A549 treated with Mapracorat at 1 μM for 4 hours (cell line): ENCODE data around the gene MARCHF3. TPM values are rescaled to one million over a fixed set of nuclear protein-coding genes. Genes with fewer than 3 reads are reported as not detected.

Source experiments
- total RNA-seq: library from RNA; stranded (reverse); fragments of 200-300 nt; extraction: Qiagen RNA extraction; gene quantifications from 5 replicates; pipeline ENCODE4 v1.2.3, GENCODE V29; 2022

Gene MARCHF3, protein sequence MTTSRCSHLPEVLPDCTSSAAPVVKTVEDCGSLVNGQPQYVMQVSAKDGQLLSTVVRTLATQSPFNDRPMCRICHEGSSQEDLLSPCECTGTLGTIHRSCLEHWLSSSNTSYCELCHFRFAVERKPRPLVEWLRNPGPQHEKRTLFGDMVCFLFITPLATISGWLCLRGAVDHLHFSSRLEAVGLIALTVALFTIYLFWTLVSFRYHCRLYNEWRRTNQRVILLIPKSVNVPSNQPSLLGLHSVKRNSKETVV
- total RNA-seq, result 0.77 to 2.0 TPM (median 1.3 TPM) in 5 replicates

DNA sequence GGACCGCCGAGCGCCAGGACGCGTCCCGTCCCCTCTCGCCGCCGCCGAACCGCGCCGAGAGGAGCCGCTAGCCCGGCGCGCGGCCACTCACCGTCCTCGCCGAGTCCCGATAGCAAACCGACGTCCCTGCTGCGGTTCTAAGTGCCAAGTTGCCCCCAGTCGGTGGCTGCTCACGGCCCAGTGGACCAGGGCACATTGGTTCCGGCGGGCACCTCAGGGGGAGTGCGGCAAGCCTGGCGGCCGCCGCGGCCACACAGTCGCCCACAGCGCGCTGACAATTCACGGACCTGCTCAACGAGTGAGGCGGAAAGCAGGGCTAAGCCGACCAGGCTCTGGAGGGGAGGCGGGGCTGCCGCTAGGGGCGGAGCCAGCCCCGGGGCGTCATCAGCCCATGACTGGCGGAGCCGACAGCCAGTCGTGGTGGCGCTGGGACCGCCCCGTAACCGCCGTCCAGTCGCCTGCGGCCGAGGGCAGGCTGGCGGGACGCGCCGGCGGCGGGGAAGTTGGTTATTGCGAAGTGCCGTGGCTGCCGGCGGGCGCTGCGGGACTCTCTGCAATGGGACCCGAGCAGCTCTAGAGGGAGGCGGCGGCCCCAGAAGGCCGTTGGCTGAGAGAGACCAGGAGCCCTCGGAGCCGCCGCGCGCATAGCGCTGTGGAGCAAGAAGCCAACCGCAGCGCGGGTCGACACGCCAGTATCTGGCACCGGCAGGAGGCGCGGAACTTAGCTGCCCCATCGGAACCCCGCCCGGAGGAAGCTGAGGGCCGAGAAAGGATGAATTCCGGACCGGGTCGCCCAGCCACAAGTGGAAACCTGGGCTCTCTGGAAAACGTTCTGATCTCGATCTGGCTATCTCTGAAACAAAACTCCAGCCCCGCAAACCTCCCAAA, at the start of gene MARCHF3:
TSS of gene MARCHF3 (minus strand) at position 300 of the 888 bp plus-strand sequence. CDS start 112,387 bp downstream, outside the sequence.

DNA sequence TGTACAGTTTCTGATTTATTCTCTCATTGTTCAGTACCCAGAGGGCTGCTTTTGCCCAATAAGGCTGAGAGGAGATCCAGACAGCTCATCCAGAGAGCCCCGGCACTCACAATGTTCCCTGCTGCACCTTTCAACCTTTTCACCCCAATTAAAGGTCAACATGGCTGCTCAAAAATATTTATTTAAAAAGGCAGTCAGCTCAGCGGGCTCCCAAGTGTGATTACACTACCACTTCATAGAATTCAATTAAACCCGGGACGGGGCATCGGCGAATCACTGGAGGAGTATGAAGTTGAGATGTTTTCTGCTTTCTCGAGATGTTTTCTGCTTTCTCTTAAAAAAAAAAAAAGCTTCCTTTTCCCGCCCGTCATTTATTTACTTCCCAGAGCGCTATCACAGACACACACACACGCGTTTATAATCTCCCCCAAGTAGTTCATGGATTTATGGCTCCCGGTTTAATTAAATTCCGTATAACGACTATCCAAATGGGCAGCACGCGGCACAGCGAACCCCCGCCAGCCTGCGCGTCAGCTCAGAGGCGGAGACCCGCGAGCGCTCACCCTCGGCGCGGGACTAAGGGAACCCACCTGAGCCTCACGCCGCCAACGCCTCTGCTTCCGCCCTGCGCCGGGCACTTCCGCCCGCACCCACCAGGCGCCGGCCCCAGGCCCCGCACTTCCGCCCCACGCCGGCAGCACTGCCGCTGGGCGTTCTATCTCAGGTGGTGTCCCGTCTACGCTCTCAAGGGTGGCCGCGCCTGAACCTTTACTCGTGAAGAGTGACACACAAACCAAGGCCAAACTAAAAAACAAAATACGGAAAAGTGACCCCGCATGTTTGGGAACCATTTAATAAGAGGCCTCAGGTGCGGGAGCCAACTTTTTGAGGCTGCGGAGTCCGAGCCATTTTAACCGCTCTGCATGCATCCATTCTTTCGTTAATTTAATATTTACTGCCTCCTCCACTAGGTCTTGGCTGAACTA, 42.8 kb upstream of the MARCHF3 start, which contains the start of gene C5orf63:
TSS of gene C5orf63 (minus strand) at position 642 of the 986 bp plus-strand sequence. CDS start 14,507 bp downstream, outside the sequence.

Other genes starting within 250 kb of the MARCHF3 start
- gene C5orf63, start 42.9 kb upstream of the MARCHF3 start, total RNA-seq, result 2.3 to 4.7 TPM (median 3.9 TPM) in 5 replicates